PC-3 (cell line): Measurements from ENCODE around the gene ENG. TPM values are rescaled to one million over a fixed set of nuclear protein-coding genes. Genes with fewer than 3 reads are reported as not detected.

Experiments used
- ATAC-seq: fragments of 200-7000 bp; cut with Tn5 transposase; 2 replicates; pipeline ENCODE4 v1.9.1; 2020; ENCODE audit warnings: mild to moderate bottlenecking, moderate library complexity
- BruUV-seq: library from RNA; stranded (reverse); fragments of 400-500 nt; replicated peaks from 2 replicates; lab custom pipeline; 2021; lab: Mats Ljungman, UMichigan
- CTCF ChIA-PET: fragments of 300-600 bp; sonication (Branson Sonifier 250); formaldehyde crosslinking; loops from one replicate; lab custom pipeline; 2022; ENCODE audit warnings: antibody characterized with exemption; lab: Charles Lee
- POLR2A ChIA-PET: fragments of 300-600 bp; sonication (Branson Sonifier 250); formaldehyde crosslinking; loops from one replicate; lab custom pipeline; 2022; ENCODE audit warnings: antibody characterized with exemption; ENCODE audit not compliant: unreplicated experiment; lab: Charles Lee
- DNase-seq: peaks from one replicate; pipeline ENCODE4 v3.0.0-alpha.2; 2015
- H2AFZ ChIP-seq: fragments of 300-600 bp; sonication (generic); 2 replicates; pipeline ENCODE4 v1.6.0; 2016; ENCODE audit warnings: antibody characterized with exemption, low read length
- H3F3A ChIP-seq: fragments of 300-600 bp; sonication (generic); one replicate; pipeline ENCODE4 v1.6.0; 2017; ENCODE audit warnings: antibody characterized with exemption, low read length, control low read depth, mild to moderate bottlenecking; ENCODE audit not compliant: unreplicated experiment
- H3K27ac ChIP-seq: fragments of 300-600 bp; sonication (generic); 2 replicates; pipeline ENCODE4 v1.5.1; 2016; ENCODE audit warnings: mild to moderate bottlenecking, low read length
- H3K27me3 ChIP-seq: fragments of 300-600 bp; sonication (generic); 2 replicates; pipeline ENCODE4 v1.6.1; 2016; ENCODE audit warnings: low read length, mixed read lengths
- H3K36me3 ChIP-seq: fragments of 300-600 bp; sonication (generic); 2 replicates; pipeline ENCODE4 v1.6.1; 2016; ENCODE audit warnings: low read depth, mixed run types, low read length, mixed read lengths
- H3K4me1 ChIP-seq: fragments of 300-600 bp; sonication (generic); 2 replicates; pipeline ENCODE4 v1.5.1; 2016; ENCODE audit warnings: low read length; ENCODE audit not compliant: insufficient read depth
- H3K4me2 ChIP-seq: fragments of 300-600 bp; sonication (generic); 2 replicates; pipeline ENCODE4 v1.6.0; 2016; ENCODE audit warnings: low read length
- H3K4me3 ChIP-seq: fragments of 300-600 bp; sonication (generic); 2 replicates; pipeline ENCODE4 v1.5.1; 2016; ENCODE audit warnings: mild to moderate bottlenecking, low read length, mixed read lengths
- H3K79me2 ChIP-seq: fragments of 300-600 bp; sonication (generic); 2 replicates; pipeline ENCODE4 v1.6.1; 2017; ENCODE audit warnings: low read length, mixed read lengths
- H3K9ac ChIP-seq: fragments of 300-600 bp; sonication (generic); 2 replicates; pipeline ENCODE4 v1.6.0; 2016; ENCODE audit warnings: mild to moderate bottlenecking, low read length
- H3K9me2 ChIP-seq: fragments of 300-600 bp; sonication (generic); replicated peaks from 2 replicates; pipeline ENCODE4 v1.6.1; 2016; ENCODE audit warnings: mixed run types, low read length, mixed read lengths
- H3K9me3 ChIP-seq: fragments of 300-600 bp; sonication (generic); 2 replicates; pipeline ENCODE4 v1.6.1; 2016; ENCODE audit warnings: low read length, mixed read lengths
- H4K20me1 ChIP-seq: fragments of 300-600 bp; sonication (generic); 2 replicates; pipeline ENCODE4 v1.6.1; 2016; ENCODE audit warnings: low read length, mixed read lengths
- EZH2 ChIP-seq: fragments of 300-600 bp; sonication (generic); IDR thresholded peaks from one replicate; pipeline ENCODE4 v1.6.1; 2017; ENCODE audit warnings: antibody characterized with exemption, mild to moderate bottlenecking, low read length; ENCODE audit not compliant: unreplicated experiment
- EZH2phosphoT487 ChIP-seq: fragments of 300-600 bp; sonication (generic); IDR thresholded peaks from 2 replicates; pipeline ENCODE4 v1.6.1; 2018; ENCODE audit warnings: mild to moderate bottlenecking, antibody characterized with exemption, low read length, borderline replicate concordance
- intact Hi-C: fragments of 100-400 bp; cut with micrococcal nuclease; formaldehyde crosslinking; loops from 2 replicates; pipeline ENCODE4 v1.9.0; 2023
- total RNA-seq: library from RNA; depleted of rRNA; stranded (reverse); fragments of >200 nt; gene quantifications from 2 replicates; pipeline ENCODE4 v1.2.3, GENCODE V29; 2014
- TF ChIP-seq, protein P1 (sequence below): fragments of 300-600 bp; sonication (generic); conservative IDR thresholded peaks from 2 replicates; pipeline ENCODE4 v1.5.1; 2017; ENCODE audit warnings: antibody characterized with exemption, low read depth, mild to moderate bottlenecking, low read length

The ENG gene
- total RNA-seq, 1 experiment from 2014 or later, result 1.1 TPM

DNA sequence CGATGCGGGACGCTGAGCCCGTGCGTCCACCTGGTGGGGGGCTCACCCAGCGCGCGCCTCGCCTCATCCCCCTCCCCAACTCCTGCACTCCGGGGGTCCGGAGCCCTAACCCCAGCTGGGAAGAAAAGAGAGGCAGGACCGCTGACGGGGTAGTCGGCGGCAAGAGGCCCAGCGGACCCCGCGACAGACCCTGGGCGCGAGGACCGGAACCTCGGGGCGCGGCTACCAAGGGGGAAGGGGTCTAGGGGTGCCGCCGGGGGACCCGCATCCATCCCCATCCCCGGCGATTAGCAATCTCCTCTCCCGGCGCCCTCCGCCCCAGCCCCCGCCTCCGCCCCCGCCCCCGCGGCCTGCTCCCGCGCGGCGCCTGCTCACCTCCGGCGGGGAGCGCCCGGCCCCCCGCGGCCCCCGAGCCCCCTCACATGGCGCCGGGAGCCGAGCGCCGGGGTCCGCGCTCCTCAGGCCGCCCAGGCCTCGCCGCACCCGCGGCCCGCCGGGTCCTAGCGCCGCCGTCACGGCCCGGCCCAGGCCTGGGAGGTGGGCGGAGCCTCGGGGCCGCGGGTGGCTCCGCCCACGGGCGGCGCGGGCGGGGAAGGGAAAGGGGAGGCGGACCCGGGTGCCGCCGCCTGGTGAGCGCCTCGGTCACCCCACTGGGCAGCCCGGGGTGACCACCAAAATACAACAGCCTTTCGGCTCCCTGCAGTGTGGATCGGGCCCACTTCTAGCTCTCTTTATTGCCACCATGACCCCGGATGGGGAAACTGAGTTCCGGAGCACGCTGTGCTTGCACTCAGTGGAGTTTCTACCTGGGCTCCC is 44.9 kb upstream of the ENG start, which contains the start of gene ST6GALNAC6:
Gene ST6GALNAC6 (minus strand): TSS at position 476 of the 816 bp plus-strand sequence. CDS start 1,622 bp downstream, outside the sequence.
- Histone ChIP-seq H3K27me3 (no peaks in the 10 kb centered on the region), H3K4me2 (peak within 1 kb of the TSS; percentile 94), H3F3A (no peaks in the 10 kb centered on the region), H4K20me1 (no peaks in the 10 kb centered on the region), H3K36me3 (peaks cover 20% of the 10 kb centered on the region), H3K9me3 (no peaks in the 10 kb centered on the region), H3K9me2 (no peaks in the 10 kb centered on the region), H3K9ac (peak within 1 kb of the TSS; percentile 65), H3K27ac (no peak within 1 kb of the TSS), H3K4me1 (peaks cover 5% of the 10 kb centered on the region; the same call in 1 of the 2 replicates), H3K79me2 (no peaks in the 10 kb centered on the region), H2AFZ (peak within 1 kb of the TSS; percentile 88), H3K4me3 (peak within 1 kb of the TSS; percentile 84)
- ChIA-PET CTCF (no interaction called here), POLR2A (interaction anchor here (0.6 kb wide), 1 partner anchor 11 kb away, joined by 3 read pairs; no protein-coding TSS in a partner anchor)
- intact Hi-C loops, result no loop called here
- BruUV-seq, result no TSS peak
- DNase-seq (peak; percentile 68), ATAC-seq (peak; percentile 84)
- no peak for TF ChIP-seq EZH2
- TF ChIP-seq, protein P1, sequence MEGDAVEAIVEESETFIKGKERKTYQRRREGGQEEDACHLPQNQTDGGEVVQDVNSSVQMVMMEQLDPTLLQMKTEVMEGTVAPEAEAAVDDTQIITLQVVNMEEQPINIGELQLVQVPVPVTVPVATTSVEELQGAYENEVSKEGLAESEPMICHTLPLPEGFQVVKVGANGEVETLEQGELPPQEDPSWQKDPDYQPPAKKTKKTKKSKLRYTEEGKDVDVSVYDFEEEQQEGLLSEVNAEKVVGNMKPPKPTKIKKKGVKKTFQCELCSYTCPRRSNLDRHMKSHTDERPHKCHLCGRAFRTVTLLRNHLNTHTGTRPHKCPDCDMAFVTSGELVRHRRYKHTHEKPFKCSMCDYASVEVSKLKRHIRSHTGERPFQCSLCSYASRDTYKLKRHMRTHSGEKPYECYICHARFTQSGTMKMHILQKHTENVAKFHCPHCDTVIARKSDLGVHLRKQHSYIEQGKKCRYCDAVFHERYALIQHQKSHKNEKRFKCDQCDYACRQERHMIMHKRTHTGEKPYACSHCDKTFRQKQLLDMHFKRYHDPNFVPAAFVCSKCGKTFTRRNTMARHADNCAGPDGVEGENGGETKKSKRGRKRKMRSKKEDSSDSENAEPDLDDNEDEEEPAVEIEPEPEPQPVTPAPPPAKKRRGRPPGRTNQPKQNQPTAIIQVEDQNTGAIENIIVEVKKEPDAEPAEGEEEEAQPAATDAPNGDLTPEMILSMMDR, result no peak
- no peak for TF ChIP-seq EZH2phosphoT487

DNA sequence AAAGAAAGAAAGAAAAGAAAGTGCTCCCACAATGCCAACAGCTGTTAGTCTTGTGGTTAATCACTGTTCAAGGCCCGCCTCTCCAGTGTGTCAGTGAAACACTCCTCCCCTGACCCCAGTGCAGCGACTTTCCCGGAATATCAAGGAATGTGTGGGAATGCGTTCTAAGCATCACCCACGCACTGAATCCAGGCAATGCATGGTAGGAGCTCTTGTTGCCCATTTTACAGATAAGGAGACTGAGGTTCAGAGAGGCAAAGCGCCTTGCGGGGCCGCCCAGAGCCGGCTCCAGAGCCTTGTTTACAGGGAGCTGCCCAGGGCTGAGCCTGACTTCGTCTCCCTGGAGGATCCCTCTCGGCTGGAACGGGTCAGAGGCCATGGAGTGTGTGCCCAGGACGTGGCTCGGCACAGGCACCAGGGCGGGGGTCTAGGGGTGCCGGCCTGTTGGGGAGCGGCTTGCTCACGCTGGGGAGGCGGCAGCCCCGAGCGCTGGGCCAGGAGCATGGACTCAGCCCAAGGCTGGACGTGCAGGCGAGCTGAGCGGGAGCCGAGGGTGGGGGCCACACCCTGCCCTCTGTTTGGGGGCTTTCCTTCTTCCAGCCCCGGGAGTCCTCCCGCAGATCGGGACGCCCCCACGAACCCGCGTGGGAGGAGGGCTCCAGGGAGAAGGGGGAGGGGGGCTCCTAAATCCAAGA is 44.1 kb upstream of the ENG start:
- ChIA-PET CTCF (no interaction called here), POLR2A (no interaction called here)
- Histone ChIP-seq H3K27me3 (no peaks in the 10 kb centered on the region), H3F3A (no peaks in the 10 kb centered on the region), H3K4me1 (peaks cover 5% of the 10 kb centered on the region; the same call in 1 of the 2 replicates), H3K9me3 (no peaks in the 10 kb centered on the region), H3K4me2 (peak overlapping the region; percentile 94), H3K79me2 (no peaks in the 10 kb centered on the region), H2AFZ (peak overlapping the region; percentile 81), H3K36me3 (peaks cover 28% of the 10 kb centered on the region), H3K9ac (peak overlapping the region; percentile 65), H3K27ac (no peak overlapping the region), H4K20me1 (no peaks in the 10 kb centered on the region), H3K9me2 (no peaks in the 10 kb centered on the region), H3K4me3 (peak overlapping the region; percentile 84)
- intact Hi-C loops, result no loop called here
- TF ChIP-seq EZH2 (no peak), EZH2phosphoT487 (no peak)
- TF ChIP-seq, protein P1, result no peak
- DNase-seq (peak; percentile 26), ATAC-seq (peak; percentile 40)
- TSS peak; percentile 16 for BruUV-seq
